ENCODE results near the gene S100A4. TPM values are rescaled to one million over a fixed set of nuclear protein-coding genes. Genes with fewer than 3 reads are reported as not detected.
"Not testable (repeated sequence)": the region's sequence is repeated elsewhere in the genome, so short reads cannot be mapped to it uniquely, and the experiment has no call there.

The S100A4 gene
- total RNA-seq, 1 experiment from 2014 or later = 12.3 TPM

GRCh38 chr1:153567621-153568366, 22.2 kb upstream of the S100A4 start:
- DNase-seq (ENCODE audit: low read depth) = peak; percentile 75

GRCh38 chr1:153566414-153567371, 21.1 kb upstream of the S100A4 start:
- peak; percentile 99 for DNase-seq (ENCODE audit: low read depth)

GRCh38 chr1:153565529-153566374, 20.1 kb upstream of the S100A4 start, which contains the start of gene S100A2:
TSS of gene S100A2 (minus strand) at chr1:153565844. CDS start at chr1:153563877, 1,967 bp downstream.
- peak; percentile 97 for DNase-seq (ENCODE audit: low read depth)

- no peak for DNase-seq (ENCODE audit: low read depth)
Measured at GRCh38 chr1:153563991-153564390, 18.4 kb upstream of the S100A4 start.

- DNase-seq (ENCODE audit: low read depth) = no peak
Measured at GRCh38 chr1:153563483-153563901, 17.9 kb upstream of the S100A4 start.

GRCh38 chr1:153562021-153562420, 16.4 kb upstream of the S100A4 start:
- DNase-seq (ENCODE audit: low read depth) = not testable (repeated sequence)

- no peak for DNase-seq (ENCODE audit: low read depth)
Measured at GRCh38 chr1:153561466-153561985, 15.9 kb upstream of the S100A4 start.

GRCh38 chr1:153560771-153561465, 15.3 kb upstream of the S100A4 start:
- DNase-seq (ENCODE audit: low read depth) = no peak

GRCh38 chr1:153560241-153560640, 14.6 kb upstream of the S100A4 start:
- no peak for DNase-seq (ENCODE audit: low read depth)

GRCh38 chr1:153557877-153558276, 12.3 kb upstream of the S100A4 start:
- no peak for DNase-seq (ENCODE audit: low read depth)

- no peak for DNase-seq (ENCODE audit: low read depth)
Measured at GRCh38 chr1:153556348-153556747, 10.7 kb upstream of the S100A4 start.

GRCh38 chr1:153553830-153554541, 8.4 kb upstream of the S100A4 start:
- DNase-seq (ENCODE audit: low read depth) = no peak

GRCh38 chr1:153553096-153553495, 7.5 kb upstream of the S100A4 start:
- DNase-seq (ENCODE audit: low read depth) = no peak

GRCh38 chr1:153552335-153552734, 6.7 kb upstream of the S100A4 start:
- DNase-seq (ENCODE audit: low read depth) = no peak

GRCh38 chr1:153550827-153551500, 5.4 kb upstream of the S100A4 start:
- no peak for DNase-seq (ENCODE audit: low read depth)

GRCh38 chr1:153550398-153550758, 4.8 kb upstream of the S100A4 start:
- DNase-seq (ENCODE audit: low read depth) = no peak

GRCh38 chr1:153549741-153550397, 4.3 kb upstream of the S100A4 start:
- no peak for DNase-seq (ENCODE audit: low read depth)

GRCh38 chr1:153548722-153549688, 3.4 kb upstream of the S100A4 start, which contains the start of gene S100A3:
TSS of gene S100A3 (minus strand) at chr1:153549258. CDS start at chr1:153548485, 773 bp downstream.
- DNase-seq (ENCODE audit: low read depth) = peak; percentile 94

All from M059J (cell line).